Esophagus squamous epithelium (tissue), 4 donors: ENCODE results near the gene PHGDH.

ENCODE experiments used
- CTCF ChIP-seq, 6 experiments: fragments of 450-650 bp in 4 of 6; fragments of 200-600 bp in 2 of 6; sonication (generic) in 2 of 6; IDR thresholded peaks; one replicate each; pipeline ENCODE4 v1.5.1; 2016 to 2019; ENCODE audit warnings: antibody characterized with exemption in 6 of 6, mild to moderate bottlenecking in 4 of 6, moderate library complexity in 4 of 6
- POLR2A ChIP-seq, 4 donors: fragments of 450-650 bp; IDR thresholded peaks; one replicate each; pipeline ENCODE4 v1.6.1; 2017; ENCODE audit warnings: antibody characterized with exemption in 4 of 4, mild to moderate bottlenecking in 4 of 4, moderate library complexity in 3 of 4

- no peak for TF ChIP-seq POLR2A (IDR thresholded peaks at IDR 0.05)
- no peak for TF ChIP-seq CTCF (IDR thresholded peaks at IDR 0.05)
These were observed 71.0 kb downstream of the PHGDH start for GRCh38 chr1:119782631-119783325.
